Neural progenitor cell (in vitro differentiated cells): ENCODE measurements around the gene DDX39B.

ENCODE experiments used
- EZH2 ChIP-seq: fragments of 200-600 bp; sonication (generic); IDR thresholded peaks from 2 replicates; pipeline ENCODE4 v1.6.1; 2017; ENCODE audit warnings: antibody characterized with exemption, mild to moderate bottlenecking, moderate library complexity
- EZH2phosphoT487 ChIP-seq: fragments of 200-600 bp; sonication (generic); IDR thresholded peaks from 2 replicates; pipeline ENCODE4 v1.6.1; 2017; ENCODE audit warnings: antibody characterized with exemption
- TF ChIP-seq, protein P1 (sequence below): fragments of 200-600 bp; sonication (generic); IDR thresholded peaks from 2 replicates; pipeline ENCODE4 v1.5.1; 2017; ENCODE audit warnings: antibody characterized with exemption, mild to moderate bottlenecking

DNA sequence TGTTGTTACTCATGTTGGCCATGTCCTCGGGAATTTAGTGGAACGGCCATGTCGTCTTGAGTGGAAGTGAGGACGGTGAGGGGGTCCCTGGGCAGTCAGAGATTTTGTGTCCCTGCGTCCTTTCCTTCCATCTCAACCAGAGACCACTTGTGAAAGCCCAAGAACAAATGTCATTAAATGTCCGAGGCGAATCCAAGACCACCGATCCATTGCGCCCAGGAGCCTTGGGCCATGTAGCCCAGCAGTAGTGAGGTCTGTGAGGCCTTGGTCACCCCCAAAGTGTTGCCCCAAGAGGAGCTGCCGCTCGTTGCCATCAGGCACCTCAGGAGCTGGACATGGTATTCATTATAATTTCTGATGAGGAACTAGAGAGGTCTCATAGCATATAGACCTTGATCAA, 61.2 kb downstream of the DDX39B start:
- TF ChIP-seq, protein P1, sequence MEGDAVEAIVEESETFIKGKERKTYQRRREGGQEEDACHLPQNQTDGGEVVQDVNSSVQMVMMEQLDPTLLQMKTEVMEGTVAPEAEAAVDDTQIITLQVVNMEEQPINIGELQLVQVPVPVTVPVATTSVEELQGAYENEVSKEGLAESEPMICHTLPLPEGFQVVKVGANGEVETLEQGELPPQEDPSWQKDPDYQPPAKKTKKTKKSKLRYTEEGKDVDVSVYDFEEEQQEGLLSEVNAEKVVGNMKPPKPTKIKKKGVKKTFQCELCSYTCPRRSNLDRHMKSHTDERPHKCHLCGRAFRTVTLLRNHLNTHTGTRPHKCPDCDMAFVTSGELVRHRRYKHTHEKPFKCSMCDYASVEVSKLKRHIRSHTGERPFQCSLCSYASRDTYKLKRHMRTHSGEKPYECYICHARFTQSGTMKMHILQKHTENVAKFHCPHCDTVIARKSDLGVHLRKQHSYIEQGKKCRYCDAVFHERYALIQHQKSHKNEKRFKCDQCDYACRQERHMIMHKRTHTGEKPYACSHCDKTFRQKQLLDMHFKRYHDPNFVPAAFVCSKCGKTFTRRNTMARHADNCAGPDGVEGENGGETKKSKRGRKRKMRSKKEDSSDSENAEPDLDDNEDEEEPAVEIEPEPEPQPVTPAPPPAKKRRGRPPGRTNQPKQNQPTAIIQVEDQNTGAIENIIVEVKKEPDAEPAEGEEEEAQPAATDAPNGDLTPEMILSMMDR: no peak
- TF ChIP-seq EZH2 (no peak), EZH2phosphoT487 (no peak)
